ENCODE measurements around the gene TP53I3. TPM values are rescaled to one million over a fixed set of nuclear protein-coding genes. Genes with fewer than 3 reads are reported as not detected.
"Not testable (repeated sequence)": the region's sequence is repeated elsewhere in the genome, so short reads cannot be mapped to it uniquely, and the experiment has no call there.

TP53I3 gene
- total RNA-seq, 1 donor from 2014 or later, result 34.4 TPM

- Histone ChIP-seq H3K27ac (no peak overlapping the region), H3K36me3 (no peaks in the 10 kb centered on the region), H3K4me3 (no peak overlapping the region), H3K9me3 (peaks cover 2% of the 10 kb centered on the region), H3K4me1 (no peaks in the 10 kb centered on the region), H3K27me3 (ENCODE audit: low read depth) (no peaks in the 10 kb centered on the region)
- no peak for TF ChIP-seq CTCF (IDR thresholded peaks at IDR 0.05)
- DNase-seq, result no peak
- intact Hi-C loops (cut with DNase I), result no loop called here
- ATAC-seq, result peak in 1 of 2 donors; percentile 33
Measured at GRCh38 chr2:24111407-24111901, 26.8 kb upstream of the TP53I3 start.

- ATAC-seq, result peak; percentile 56 to 57
- TF ChIP-seq CTCF (IDR thresholded peaks at IDR 0.05), result no peak
- Histone ChIP-seq H3K27ac (no peak overlapping the region), H3K36me3 (no peaks in the 10 kb centered on the region), H3K4me3 (no peak overlapping the region), H3K9me3 (peaks cover 2% of the 10 kb centered on the region), H3K27me3 (ENCODE audit: low read depth) (no peaks in the 10 kb centered on the region), H3K4me1 (no peaks in the 10 kb centered on the region)
- intact Hi-C loops (cut with DNase I), result no loop called here
- no peak for DNase-seq
Measured at GRCh38 chr2:24110660-24111303, 26.1 kb upstream of the TP53I3 start.

GRCh38 chr2:24109431-24109830 is 24.8 kb upstream of the TP53I3 start:
- H3K9me3 ChIP-seq; DNase-seq; H3K27ac ChIP-seq; H3K27me3 ChIP-seq (ENCODE audit: low read depth); H3K4me3 ChIP-seq; H3K4me1 ChIP-seq; H3K36me3 ChIP-seq; ATAC-seq; intact Hi-C loops (cut with DNase I): not testable (repeated sequence)

GRCh38 chr2:24107336-24107735 is 22.7 kb upstream of the TP53I3 start:
- Histone ChIP-seq H3K9me3 (peaks cover 2% of the 10 kb centered on the region), H3K27me3 (ENCODE audit: low read depth) (no peaks in the 10 kb centered on the region), H3K4me3 (no peak overlapping the region), H3K4me1 (no peaks in the 10 kb centered on the region), H3K36me3 (no peaks in the 10 kb centered on the region), H3K27ac (no peak overlapping the region)
- no peak for ATAC-seq
- DNase-seq, result no peak
- intact Hi-C loops (cut with DNase I), result no loop called here
- no peak for TF ChIP-seq CTCF (IDR thresholded peaks at IDR 0.05)

- H3K4me3 ChIP-seq, result no peak overlapping the region
- TF ChIP-seq CTCF (IDR thresholded peaks at IDR 0.05), result no peak
- peaks cover 2% of the 10 kb centered on the region for H3K9me3 ChIP-seq
- ATAC-seq (no peak), DNase-seq (no peak)
- H3K36me3 ChIP-seq, result no peaks in the 10 kb centered on the region
- no peaks in the 10 kb centered on the region for H3K4me1 ChIP-seq
- no peaks in the 10 kb centered on the region for H3K27me3 ChIP-seq (ENCODE audit: low read depth)
- no peak overlapping the region for H3K27ac ChIP-seq
- intact Hi-C loops (cut with DNase I), result no loop called here
Measured at GRCh38 chr2:24106786-24107185, 22.2 kb upstream of the TP53I3 start.

GRCh38 chr2:24105816-24106215 is 21.2 kb upstream of the TP53I3 start:
- no peak for DNase-seq
- peaks cover 2% of the 10 kb centered on the region for H3K9me3 ChIP-seq
- TF ChIP-seq CTCF (IDR thresholded peaks at IDR 0.05), result no peak
- H3K4me1 ChIP-seq, result no peaks in the 10 kb centered on the region
- no peaks in the 10 kb centered on the region for H3K27me3 ChIP-seq (ENCODE audit: low read depth)
- H3K27ac ChIP-seq, result no peak overlapping the region
- no peaks in the 10 kb centered on the region for H3K36me3 ChIP-seq
- ATAC-seq, result no peak
- intact Hi-C loops (cut with DNase I), result no loop called here
- H3K4me3 ChIP-seq, result no peak overlapping the region
